Caco-2 (cell line): ENCODE measurements around the gene SIM2. TPM values are rescaled to one million over a fixed set of nuclear protein-coding genes. Genes with fewer than 3 reads are reported as not detected.

Source experiments
- BruUV-seq: library from RNA; stranded (reverse); fragments of 400-500 nt; replicated peaks from 2 replicates; lab custom pipeline; 2021; lab: Mats Ljungman, UMichigan
- CTCF ChIA-PET: fragments of 300-600 bp; sonication (Branson Sonifier 250); formaldehyde crosslinking; loops from one replicate; lab custom pipeline; 2022; ENCODE audit warnings: antibody characterized with exemption; lab: Charles Lee
- POLR2A ChIA-PET: fragments of 300-600 bp; sonication (Branson Sonifier 250); formaldehyde crosslinking; loops from one replicate; lab custom pipeline; 2022; ENCODE audit warnings: antibody characterized with exemption; lab: Charles Lee
- DNase-seq, 2 experiments: peaks; one replicate each; pipeline versions ENCODE4 v3.0.0 to v3.0.0-alpha.2; 2020 to 2022
- H3K27me3 ChIP-seq: replicated peaks from 2 replicates; pipeline ENCODE4 v1.6.0; 2011; ENCODE audit warnings: low read length; ENCODE audit not compliant: control insufficient read depth, insufficient read depth
- H3K36me3 ChIP-seq: 2 replicates; pipeline ENCODE4 v1.5.1; 2011; ENCODE audit warnings: low read length; ENCODE audit not compliant: control insufficient read depth, insufficient read depth
- H3K4me1 ChIP-seq: fragments of 250-450 bp; sonication (Bioruptor Pico); 2 replicates; pipeline ENCODE4 v1.5.1; 2020; ENCODE audit warnings: mild to moderate bottlenecking
- H3K4me3 ChIP-seq: 2 replicates; pipeline ENCODE4 v1.5.1; 2011; ENCODE audit warnings: low read depth, mild to moderate bottlenecking, control low read depth, low read length
- H3K9me3 ChIP-seq: fragments of 250-450 bp; sonication (Bioruptor Pico); 2 replicates; pipeline ENCODE4 v1.5.1; 2020; ENCODE audit warnings: mild to moderate bottlenecking, moderate library complexity
- H3K27ac Mint-ChIP-seq: one replicate; pipeline ENCODE4 v1.8.0; 2022; ENCODE audit warnings: mixed read lengths; ENCODE audit not compliant: unreplicated experiment
- H3K27me3 Mint-ChIP-seq: one replicate; pipeline ENCODE4 v1.8.0; 2022; ENCODE audit warnings: mixed read lengths; ENCODE audit not compliant: insufficient read depth, unreplicated experiment
- H3K36me3 Mint-ChIP-seq: one replicate; pipeline ENCODE4 v1.8.0; 2022; ENCODE audit warnings: mild to moderate bottlenecking, mixed read lengths; ENCODE audit not compliant: insufficient read depth, unreplicated experiment
- H3K4me1 Mint-ChIP-seq: one replicate; pipeline ENCODE4 v1.8.0; 2022; ENCODE audit warnings: low read depth, mixed read lengths; ENCODE audit not compliant: unreplicated experiment
- H3K4me3 Mint-ChIP-seq: one replicate; pipeline ENCODE4 v1.8.0; 2022; ENCODE audit warnings: mild to moderate bottlenecking, moderate library complexity, mixed read lengths; ENCODE audit not compliant: unreplicated experiment
- H3K9me3 Mint-ChIP-seq: one replicate; pipeline ENCODE4 v1.8.0; 2022; ENCODE audit warnings: mixed read lengths; ENCODE audit not compliant: unreplicated experiment
- intact Hi-C: fragments of 100-400 bp; cut with micrococcal nuclease; formaldehyde crosslinking; loops from one replicate; pipeline ENCODE4 v1.10.0; 2022; ENCODE audit not compliant: unreplicated experiment
- total RNA-seq: library from RNA; stranded (reverse); gene quantifications from 2 replicates; pipeline ENCODE4 v1.2.3, GENCODE V29; 2022
- TF ChIP-seq, protein P1 (sequence below), 2 experiments: fragments of 200-600 bp in 1 of 2; IDR thresholded peaks; 1 replicate in 1 of 2; 2 replicates in 1 of 2; pipeline versions ENCODE4 v1.5.1 to v1.8.0; 2011 to 2022; ENCODE audit warnings: antibody characterized with exemption in 1 of 2, control low read depth in 1 of 2, inconsistent platforms in 1 of 2, low read depth in 1 of 2, low read length in 1 of 2, mild to moderate bottlenecking in 1 of 2, moderate library complexity in 1 of 2; ENCODE audit not compliant: insufficient read depth in 1 of 2, severe bottlenecking in 1 of 2, unreplicated experiment in 1 of 2

The SIM2 gene
- total RNA-seq, 1 experiment from 2014 or later = 9.4 TPM

DNA sequence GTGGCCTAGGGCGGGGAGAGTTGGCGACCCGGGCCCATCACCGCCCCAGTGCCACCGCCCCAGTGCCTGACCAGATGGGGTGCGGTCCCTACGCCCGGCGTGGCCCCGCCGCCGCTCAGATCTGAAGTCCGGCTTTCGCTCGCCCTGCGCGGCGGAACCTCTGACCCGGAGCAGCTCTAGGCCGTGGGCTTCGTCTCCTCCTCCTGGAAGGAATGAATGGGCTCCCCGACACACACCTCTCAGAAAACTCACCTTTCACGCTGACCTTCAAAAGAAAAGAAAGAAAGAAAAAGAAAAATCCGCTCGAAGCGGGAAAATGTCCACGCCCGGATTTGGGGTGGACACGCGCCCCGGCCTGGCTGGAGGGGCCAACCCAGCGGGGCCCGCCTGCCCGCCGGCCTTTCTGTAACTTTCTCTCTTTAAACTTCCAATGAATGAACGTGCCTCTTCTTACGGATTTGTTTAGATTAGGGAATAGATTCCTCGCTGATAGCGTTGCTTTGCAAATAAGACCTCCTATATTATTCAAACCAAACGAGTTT lies 5.4 kb upstream of the SIM2 start:
- ChIA-PET CTCF (no interaction called here), POLR2A (no interaction called here)
- H3K4me3 Mint-ChIP-seq = no peak overlapping the region
- no peaks in the 10 kb centered on the region for H3K9me3 ChIP-seq
- H3K9me3 Mint-ChIP-seq = no peaks in the 10 kb centered on the region
- H3K4me3 ChIP-seq = no peak overlapping the region
- no peak for DNase-seq
- H3K36me3 ChIP-seq = no peaks in the 10 kb centered on the region
- H3K4me1 ChIP-seq = no peaks in the 10 kb centered on the region
- no peaks in the 10 kb centered on the region for H3K27me3 Mint-ChIP-seq
- intact Hi-C loops = no loop called here
- H3K27ac Mint-ChIP-seq = no peak overlapping the region
- H3K36me3 Mint-ChIP-seq = peaks cover 4% of the 10 kb centered on the region
- no TSS peak for BruUV-seq
- TF ChIP-seq, protein P1, sequence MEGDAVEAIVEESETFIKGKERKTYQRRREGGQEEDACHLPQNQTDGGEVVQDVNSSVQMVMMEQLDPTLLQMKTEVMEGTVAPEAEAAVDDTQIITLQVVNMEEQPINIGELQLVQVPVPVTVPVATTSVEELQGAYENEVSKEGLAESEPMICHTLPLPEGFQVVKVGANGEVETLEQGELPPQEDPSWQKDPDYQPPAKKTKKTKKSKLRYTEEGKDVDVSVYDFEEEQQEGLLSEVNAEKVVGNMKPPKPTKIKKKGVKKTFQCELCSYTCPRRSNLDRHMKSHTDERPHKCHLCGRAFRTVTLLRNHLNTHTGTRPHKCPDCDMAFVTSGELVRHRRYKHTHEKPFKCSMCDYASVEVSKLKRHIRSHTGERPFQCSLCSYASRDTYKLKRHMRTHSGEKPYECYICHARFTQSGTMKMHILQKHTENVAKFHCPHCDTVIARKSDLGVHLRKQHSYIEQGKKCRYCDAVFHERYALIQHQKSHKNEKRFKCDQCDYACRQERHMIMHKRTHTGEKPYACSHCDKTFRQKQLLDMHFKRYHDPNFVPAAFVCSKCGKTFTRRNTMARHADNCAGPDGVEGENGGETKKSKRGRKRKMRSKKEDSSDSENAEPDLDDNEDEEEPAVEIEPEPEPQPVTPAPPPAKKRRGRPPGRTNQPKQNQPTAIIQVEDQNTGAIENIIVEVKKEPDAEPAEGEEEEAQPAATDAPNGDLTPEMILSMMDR (IDR thresholded peaks at IDR 0.05; ENCODE audit: insufficient read depth in 1 of 2, low read depth in 1 of 2, low read length in 1 of 2, severe bottlenecking in 1 of 2, unreplicated experiment in 1 of 2) = no peak
- no peaks in the 10 kb centered on the region for H3K27me3 ChIP-seq
- no peaks in the 10 kb centered on the region for H3K4me1 Mint-ChIP-seq

DNA sequence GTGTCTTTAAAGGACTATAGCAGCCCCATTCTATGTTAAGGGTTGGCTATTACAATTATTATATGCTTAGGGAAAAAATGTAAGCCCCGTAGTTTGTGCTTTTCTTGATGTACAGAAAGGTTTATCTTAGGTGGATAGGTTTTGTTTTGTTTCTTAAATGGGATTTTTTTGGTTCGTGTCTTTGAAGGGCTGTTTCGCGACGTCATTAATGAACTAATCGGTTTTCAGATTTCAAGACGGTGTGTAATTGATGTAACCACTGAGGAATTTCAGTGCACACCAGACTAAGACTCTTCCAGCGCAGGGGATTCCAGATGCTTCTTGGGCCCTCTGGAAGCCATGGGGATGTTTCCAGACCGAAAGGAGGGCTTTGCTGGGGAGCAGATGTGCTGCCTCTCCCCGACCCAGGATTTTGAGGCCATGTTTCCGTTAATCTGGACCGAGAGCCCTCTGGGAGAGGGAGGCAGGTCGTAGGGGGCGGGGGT lies 4.8 kb upstream of the SIM2 start:
- no peaks in the 10 kb centered on the region for H3K4me1 Mint-ChIP-seq

DNA sequence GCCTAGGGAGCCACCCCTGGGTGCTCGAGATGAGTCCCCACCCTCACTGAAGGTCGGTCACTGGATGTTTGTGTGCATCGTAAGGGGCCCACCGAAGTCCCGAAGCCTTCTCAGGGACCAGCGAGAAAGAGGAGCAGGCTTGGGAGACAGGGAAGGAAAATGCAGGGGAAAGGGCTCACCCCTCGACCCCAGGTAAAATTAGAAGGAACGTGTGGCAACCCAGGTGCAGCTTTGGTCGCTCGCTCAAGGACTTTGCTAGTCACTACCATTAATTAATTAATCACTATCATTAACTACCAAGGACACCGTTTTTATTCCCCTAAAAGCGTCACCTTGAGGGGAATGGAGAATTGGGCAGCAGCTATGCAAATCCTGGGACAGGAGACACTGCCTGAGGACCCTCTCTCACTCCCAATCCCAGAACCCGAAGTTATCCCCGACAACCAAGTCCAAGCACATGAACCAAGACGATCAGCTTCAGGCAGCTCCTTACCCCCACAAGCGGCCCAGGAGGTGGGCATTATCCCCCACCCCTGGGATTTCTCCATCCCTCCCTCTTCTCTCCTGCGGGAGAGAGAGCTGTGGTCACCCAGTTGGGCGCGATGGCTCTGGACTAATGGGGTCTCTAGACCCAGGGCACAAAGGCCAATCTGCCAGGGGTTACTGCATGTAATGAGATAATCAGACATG lies 4.2 kb upstream of the SIM2 start:
- no peak overlapping the region for H3K27ac Mint-ChIP-seq
- Histone ChIP-seq H3K4me3 (no peak overlapping the region), H3K4me1 (no peaks in the 10 kb centered on the region), H3K27me3 (no peaks in the 10 kb centered on the region), H3K9me3 (no peaks in the 10 kb centered on the region), H3K36me3 (no peaks in the 10 kb centered on the region)
- ChIA-PET POLR2A (no interaction called here), CTCF (no interaction called here)
- intact Hi-C loops = no loop called here
- no peak for DNase-seq
- H3K4me1 Mint-ChIP-seq = no peaks in the 10 kb centered on the region
- H3K36me3 Mint-ChIP-seq = peaks cover 4% of the 10 kb centered on the region
- no peaks in the 10 kb centered on the region for H3K9me3 Mint-ChIP-seq
- TF ChIP-seq, protein P1 (IDR thresholded peaks at IDR 0.05; ENCODE audit: insufficient read depth in 1 of 2, low read depth in 1 of 2, low read length in 1 of 2, severe bottlenecking in 1 of 2, unreplicated experiment in 1 of 2) = no peak
- H3K4me3 Mint-ChIP-seq = no peak overlapping the region
- H3K27me3 Mint-ChIP-seq = no peaks in the 10 kb centered on the region
- BruUV-seq = no TSS peak

More for the DNA sequence above, 4.8 kb upstream of the SIM2 start:
- no peak overlapping the region for H3K27ac Mint-ChIP-seq
- H3K4me3 Mint-ChIP-seq = no peak overlapping the region
- no peaks in the 10 kb centered on the region for H3K36me3 ChIP-seq
- no peak for DNase-seq
- H3K27me3 ChIP-seq = no peaks in the 10 kb centered on the region
- intact Hi-C loops = no loop called here
- no peaks in the 10 kb centered on the region for H3K27me3 Mint-ChIP-seq
- no peaks in the 10 kb centered on the region for H3K9me3 Mint-ChIP-seq
- no peaks in the 10 kb centered on the region for H3K9me3 ChIP-seq
- no TSS peak for BruUV-seq
- no peaks in the 10 kb centered on the region for H3K4me1 ChIP-seq
- ChIA-PET POLR2A (no interaction called here), CTCF (no interaction called here)
- H3K4me3 ChIP-seq = no peak overlapping the region
- TF ChIP-seq, protein P1 (IDR thresholded peaks at IDR 0.05; ENCODE audit: insufficient read depth in 1 of 2, low read depth in 1 of 2, low read length in 1 of 2, severe bottlenecking in 1 of 2, unreplicated experiment in 1 of 2) = no peak
- H3K36me3 Mint-ChIP-seq = peaks cover 4% of the 10 kb centered on the region
